Progenitor cell of endocrine pancreas (in vitro differentiated cells): ENCODE results near the gene WDR49. TPM values are rescaled to one million over a fixed set of nuclear protein-coding genes. Genes with fewer than 3 reads are reported as not detected.

Experiments
- DNase-seq: peaks from one replicate; pipeline ENCODE4 v3.0.0; 2021; ENCODE audit warnings: low spot score; ENCODE audit not compliant: unreplicated experiment
- H3K27ac Mint-ChIP-seq: 2 replicates; pipeline ENCODE4 v1.8.0; 2021; ENCODE audit warnings: mild to moderate bottlenecking, moderate library complexity, mixed read lengths
- H3K27me3 Mint-ChIP-seq: 2 replicates; pipeline ENCODE4 v1.8.0; 2021; ENCODE audit warnings: mixed read lengths
- H3K36me3 Mint-ChIP-seq: 2 replicates; pipeline ENCODE4 v1.8.0; 2022; ENCODE audit warnings: mixed read lengths; ENCODE audit not compliant: insufficient read depth
- H3K4me1 Mint-ChIP-seq: 2 replicates; pipeline ENCODE4 v1.8.0; 2021; ENCODE audit warnings: low read depth, mixed read lengths
- H3K4me3 Mint-ChIP-seq: 2 replicates; pipeline ENCODE4 v1.8.0; 2021; ENCODE audit warnings: low read depth, mild to moderate bottlenecking, moderate library complexity, mixed read lengths
- H3K9me3 Mint-ChIP-seq: 2 replicates; pipeline ENCODE4 v1.8.0; 2021; ENCODE audit warnings: low read depth, mixed read lengths
- total RNA-seq: library from RNA; stranded (reverse); gene quantifications from 2 replicates; pipeline ENCODE4 v1.2.1, GENCODE V29; 2021
- TF ChIP-seq, protein P1 (sequence below): fragments of 200-600 bp; sonication (generic); IDR thresholded peaks from one replicate; pipeline ENCODE4 v1.5.0; 2021; ENCODE audit warnings: antibody characterized with exemption, mild to moderate bottlenecking; ENCODE audit not compliant: unreplicated experiment

Gene WDR49
- total RNA-seq, 1 donor from 2014 or later, result 0.43 TPM

DNA sequence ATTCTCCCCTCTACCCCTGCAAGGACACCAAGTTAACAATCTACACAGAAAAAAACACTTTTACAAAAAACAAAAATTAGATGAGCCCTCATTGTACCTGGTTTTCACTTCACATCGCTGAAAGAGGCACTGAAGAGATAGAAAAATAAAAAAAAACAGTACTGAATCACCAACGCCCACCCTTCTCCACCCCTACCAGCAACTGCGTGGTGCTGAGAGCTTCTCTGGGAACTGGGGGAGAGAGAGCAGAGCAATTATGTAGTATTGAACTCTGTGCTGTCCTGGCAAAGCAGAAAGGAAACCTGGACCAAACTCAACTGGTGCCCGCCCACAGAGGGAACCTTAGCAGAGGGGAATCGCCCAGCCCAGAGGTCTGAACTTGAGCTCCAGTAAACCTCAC, 44.6 kb downstream of the WDR49 start:
- Mint-ChIP-seq H3K4me3 (no peak overlapping the region), H3K9me3 (no peaks in the 10 kb centered on the region), H3K4me1 (no peaks in the 10 kb centered on the region), H3K36me3 (no peaks in the 10 kb centered on the region), H3K27ac (no peak overlapping the region), H3K27me3 (peaks cover 4% of the 10 kb centered on the region)
- no peak for DNase-seq
- TF ChIP-seq, protein P1, sequence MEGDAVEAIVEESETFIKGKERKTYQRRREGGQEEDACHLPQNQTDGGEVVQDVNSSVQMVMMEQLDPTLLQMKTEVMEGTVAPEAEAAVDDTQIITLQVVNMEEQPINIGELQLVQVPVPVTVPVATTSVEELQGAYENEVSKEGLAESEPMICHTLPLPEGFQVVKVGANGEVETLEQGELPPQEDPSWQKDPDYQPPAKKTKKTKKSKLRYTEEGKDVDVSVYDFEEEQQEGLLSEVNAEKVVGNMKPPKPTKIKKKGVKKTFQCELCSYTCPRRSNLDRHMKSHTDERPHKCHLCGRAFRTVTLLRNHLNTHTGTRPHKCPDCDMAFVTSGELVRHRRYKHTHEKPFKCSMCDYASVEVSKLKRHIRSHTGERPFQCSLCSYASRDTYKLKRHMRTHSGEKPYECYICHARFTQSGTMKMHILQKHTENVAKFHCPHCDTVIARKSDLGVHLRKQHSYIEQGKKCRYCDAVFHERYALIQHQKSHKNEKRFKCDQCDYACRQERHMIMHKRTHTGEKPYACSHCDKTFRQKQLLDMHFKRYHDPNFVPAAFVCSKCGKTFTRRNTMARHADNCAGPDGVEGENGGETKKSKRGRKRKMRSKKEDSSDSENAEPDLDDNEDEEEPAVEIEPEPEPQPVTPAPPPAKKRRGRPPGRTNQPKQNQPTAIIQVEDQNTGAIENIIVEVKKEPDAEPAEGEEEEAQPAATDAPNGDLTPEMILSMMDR, result no peak

DNA sequence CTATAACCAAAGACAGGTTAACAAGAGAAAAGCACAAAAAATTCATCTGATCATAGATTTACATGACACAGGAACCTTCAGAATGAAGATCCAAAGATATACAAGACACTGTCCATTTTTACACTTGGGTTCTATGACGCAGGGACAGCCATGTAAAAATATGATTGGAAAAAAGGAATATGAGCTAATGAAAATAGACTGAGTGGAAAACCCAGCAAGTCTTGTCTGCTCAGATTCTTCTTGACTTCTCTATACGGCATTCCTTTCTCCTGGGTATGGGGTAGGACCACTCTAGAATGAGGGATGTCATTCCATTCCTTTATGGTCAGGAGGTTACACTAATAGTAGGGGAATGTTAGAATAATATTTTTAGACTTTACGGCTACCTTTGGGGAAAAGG, 46.9 kb downstream of the WDR49 start:
- no peak overlapping the region for H3K27ac Mint-ChIP-seq
- H3K4me3 Mint-ChIP-seq, result no peak overlapping the region
- no peaks in the 10 kb centered on the region for H3K9me3 Mint-ChIP-seq
- H3K27me3 Mint-ChIP-seq, result peaks cover 4% of the 10 kb centered on the region
- H3K36me3 Mint-ChIP-seq, result no peaks in the 10 kb centered on the region
- no peaks in the 10 kb centered on the region for H3K4me1 Mint-ChIP-seq
- TF ChIP-seq, protein P1, result no peak
- no peak for DNase-seq

DNA sequence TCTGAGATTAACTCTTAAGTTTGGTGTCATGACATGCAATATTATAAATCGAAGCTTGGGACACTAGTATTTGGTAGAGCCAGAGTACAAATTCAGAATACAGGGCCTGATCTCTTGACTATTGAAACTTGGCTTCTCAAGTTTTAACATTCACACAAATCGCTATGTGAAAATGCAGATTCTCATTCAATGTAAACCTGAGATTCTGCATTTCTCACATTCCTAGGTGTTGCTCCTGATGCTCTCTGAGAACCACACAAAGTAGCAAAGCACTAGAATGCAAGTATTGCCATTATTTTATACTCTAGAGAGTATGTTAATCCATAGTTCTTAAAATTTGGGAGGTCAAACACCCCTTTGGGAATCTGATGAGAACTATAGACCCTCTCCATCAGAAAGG, 47.9 kb downstream of the WDR49 start:
- no peak overlapping the region for H3K27ac Mint-ChIP-seq
- no peaks in the 10 kb centered on the region for H3K4me1 Mint-ChIP-seq
- no peak for DNase-seq
- H3K36me3 Mint-ChIP-seq, result no peaks in the 10 kb centered on the region
- TF ChIP-seq, protein P1, result no peak
- H3K4me3 Mint-ChIP-seq, result no peak overlapping the region
- peaks cover 4% of the 10 kb centered on the region for H3K27me3 Mint-ChIP-seq
- H3K9me3 Mint-ChIP-seq, result no peaks in the 10 kb centered on the region

DNA sequence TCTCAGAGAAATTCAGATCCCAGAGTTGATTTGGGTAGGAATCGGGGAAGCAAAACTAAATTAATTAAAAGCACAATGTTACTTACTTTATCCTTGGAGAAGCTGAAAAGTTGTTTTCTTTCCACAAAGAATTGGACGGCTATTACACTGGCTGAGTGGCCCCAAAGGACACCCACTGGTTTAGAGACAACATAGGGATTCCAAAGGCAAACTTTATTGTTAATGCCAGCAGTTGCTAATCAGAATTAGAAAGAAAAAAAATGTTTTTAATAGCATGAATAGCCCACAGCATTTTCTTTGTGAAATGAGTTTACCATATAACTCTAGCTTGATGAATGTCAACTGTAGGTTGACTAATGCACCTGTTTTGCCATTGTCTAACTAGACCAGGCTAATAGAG, 51.7 kb downstream of the WDR49 start:
- no peak for DNase-seq
- Mint-ChIP-seq H3K36me3 (no peaks in the 10 kb centered on the region), H3K4me1 (no peaks in the 10 kb centered on the region), H3K9me3 (peaks cover 7% of the 10 kb centered on the region), H3K27me3 (no peaks in the 10 kb centered on the region), H3K27ac (no peak overlapping the region), H3K4me3 (no peak overlapping the region)
- TF ChIP-seq, protein P1, result no peak

DNA sequence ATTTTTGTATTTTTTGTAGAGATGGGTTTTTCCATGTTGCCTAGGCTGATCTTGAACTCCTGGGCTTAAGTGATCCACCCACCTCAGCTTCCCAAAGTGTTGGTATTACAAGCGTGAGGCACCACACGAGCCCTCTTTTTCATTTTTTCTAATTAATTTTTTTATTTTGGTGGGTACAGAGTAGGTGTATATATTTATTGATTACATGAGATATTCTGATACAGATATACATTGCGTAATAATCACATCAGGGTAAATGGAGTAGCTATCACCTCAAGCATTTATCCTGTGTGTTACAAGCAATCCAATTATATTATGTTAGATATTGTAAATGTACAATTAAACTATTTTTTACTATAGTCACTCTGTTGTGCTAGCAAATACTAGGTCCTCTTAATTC, 66.1 kb downstream of the WDR49 start:
- H3K4me1 Mint-ChIP-seq, result no peaks in the 10 kb centered on the region
- no peaks in the 10 kb centered on the region for H3K9me3 Mint-ChIP-seq
- H3K27me3 Mint-ChIP-seq, result no peaks in the 10 kb centered on the region
- H3K27ac Mint-ChIP-seq, result no peak overlapping the region
- TF ChIP-seq, protein P1, result no peak
- no peak overlapping the region for H3K4me3 Mint-ChIP-seq
- no peak for DNase-seq
- no peaks in the 10 kb centered on the region for H3K36me3 Mint-ChIP-seq
